ENCODE measurements around the gene SLC25A52. TPM values are rescaled to one million over a fixed set of nuclear protein-coding genes. Genes with fewer than 3 reads are reported as not detected.

SLC25A52 gene
- total RNA-seq, 4 donors from 2014 or later, result not detected

DNA sequence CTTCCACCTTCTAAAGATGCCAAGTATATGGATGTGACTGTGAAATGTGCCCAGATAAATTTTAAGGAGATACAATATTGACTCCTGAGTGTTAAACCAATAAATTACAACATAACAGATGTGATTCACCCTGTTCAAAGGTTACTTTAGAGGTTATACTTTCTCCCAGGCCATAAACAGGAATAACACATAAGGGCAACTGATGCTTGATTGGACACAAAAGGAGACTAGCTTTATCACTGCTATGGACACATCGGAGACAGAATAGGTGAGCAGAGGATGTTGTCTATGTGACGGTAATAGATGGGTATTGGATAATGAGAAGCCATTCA, 31.9 kb upstream of the SLC25A52 start:
- no peak overlapping the region for H3K27ac ChIP-seq
- no peaks in the 10 kb centered on the region for H3K27me3 ChIP-seq
- TF ChIP-seq, protein P1, sequence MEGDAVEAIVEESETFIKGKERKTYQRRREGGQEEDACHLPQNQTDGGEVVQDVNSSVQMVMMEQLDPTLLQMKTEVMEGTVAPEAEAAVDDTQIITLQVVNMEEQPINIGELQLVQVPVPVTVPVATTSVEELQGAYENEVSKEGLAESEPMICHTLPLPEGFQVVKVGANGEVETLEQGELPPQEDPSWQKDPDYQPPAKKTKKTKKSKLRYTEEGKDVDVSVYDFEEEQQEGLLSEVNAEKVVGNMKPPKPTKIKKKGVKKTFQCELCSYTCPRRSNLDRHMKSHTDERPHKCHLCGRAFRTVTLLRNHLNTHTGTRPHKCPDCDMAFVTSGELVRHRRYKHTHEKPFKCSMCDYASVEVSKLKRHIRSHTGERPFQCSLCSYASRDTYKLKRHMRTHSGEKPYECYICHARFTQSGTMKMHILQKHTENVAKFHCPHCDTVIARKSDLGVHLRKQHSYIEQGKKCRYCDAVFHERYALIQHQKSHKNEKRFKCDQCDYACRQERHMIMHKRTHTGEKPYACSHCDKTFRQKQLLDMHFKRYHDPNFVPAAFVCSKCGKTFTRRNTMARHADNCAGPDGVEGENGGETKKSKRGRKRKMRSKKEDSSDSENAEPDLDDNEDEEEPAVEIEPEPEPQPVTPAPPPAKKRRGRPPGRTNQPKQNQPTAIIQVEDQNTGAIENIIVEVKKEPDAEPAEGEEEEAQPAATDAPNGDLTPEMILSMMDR (IDR thresholded peaks at IDR 0.05), result no peak
- no peak for TF ChIP-seq EP300 (IDR thresholded peaks at IDR 0.05)
- no peak for TF ChIP-seq POLR2AphosphoS5 (IDR thresholded peaks at IDR 0.05)
- TF ChIP-seq POLR2A (IDR thresholded peaks at IDR 0.05), result no peak
- no peak overlapping the region for H3K4me3 ChIP-seq
- WGBS, result 86% methylated on average over 2 of the region's 2 CpGs
- no peaks in the 10 kb centered on the region for H3K4me1 ChIP-seq
- no peaks in the 10 kb centered on the region for H3K36me3 ChIP-seq
- no peak for DNase-seq (ENCODE audit: low spot score in 2 of 2)
- no peaks in the 10 kb centered on the region for H3K9me3 ChIP-seq

DNA sequence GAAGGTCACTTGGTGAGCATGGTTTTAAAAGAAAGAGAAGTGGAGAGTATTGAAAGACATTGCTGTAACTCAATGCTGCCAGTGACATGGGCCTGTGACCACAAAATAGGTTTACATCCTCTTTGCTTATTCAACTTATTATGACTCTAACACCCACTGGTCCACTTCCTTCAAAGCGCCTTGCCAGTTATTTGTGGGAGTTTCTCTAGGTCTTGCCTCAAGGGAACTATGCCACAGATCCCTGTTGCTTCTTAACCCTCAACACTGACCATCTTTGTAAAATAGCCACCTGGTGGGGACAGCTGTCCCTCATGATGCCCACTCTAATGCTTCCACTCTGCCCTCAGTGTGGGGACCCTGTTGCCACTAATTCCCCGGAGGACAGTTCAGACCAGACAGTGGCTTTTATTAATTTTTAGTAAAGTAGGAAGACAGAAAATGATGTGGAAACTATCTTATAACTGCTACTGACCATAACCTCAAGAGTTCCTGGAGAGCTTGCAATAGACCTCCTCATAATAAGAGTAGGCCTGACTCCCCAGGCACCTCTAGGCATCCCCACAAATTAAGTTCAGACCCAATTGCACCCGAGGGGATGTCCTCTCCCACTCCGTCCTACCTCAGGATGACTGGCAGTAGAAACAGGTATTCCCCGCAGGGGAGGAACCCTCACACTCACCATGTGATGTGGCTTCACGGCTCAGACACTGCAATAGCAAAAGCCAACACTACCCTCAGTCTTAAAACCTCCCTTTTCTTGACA, 31.3 kb upstream of the SLC25A52 start:
- DNase-seq (ENCODE audit: low spot score in 2 of 2), result no peak
- no peaks in the 10 kb centered on the region for H3K27me3 ChIP-seq
- 78% methylated on average over 6 of the region's 6 CpGs for WGBS
- H3K9me3 ChIP-seq, result no peaks in the 10 kb centered on the region
- H3K4me3 ChIP-seq, result no peak overlapping the region
- no peak for TF ChIP-seq POLR2AphosphoS5 (IDR thresholded peaks at IDR 0.05)
- TF ChIP-seq, protein P1 (IDR thresholded peaks at IDR 0.05), result no peak
- no peak for TF ChIP-seq POLR2A (IDR thresholded peaks at IDR 0.05)
- TF ChIP-seq EP300 (IDR thresholded peaks at IDR 0.05), result no peak
- H3K27ac ChIP-seq, result no peak overlapping the region
- H3K4me1 ChIP-seq, result no peaks in the 10 kb centered on the region
- no peaks in the 10 kb centered on the region for H3K36me3 ChIP-seq

GRCh38 chr18:31789409-31789808, 28.7 kb upstream of the SLC25A52 start:
- Histone ChIP-seq H3K27me3 (no peaks in the 10 kb centered on the region), H3K4me3 (no peak overlapping the region), H3K9me3 (no peaks in the 10 kb centered on the region), H3K36me3 (no peaks in the 10 kb centered on the region), H3K4me1 (no peaks in the 10 kb centered on the region), H3K27ac (no peak overlapping the region)
- TF ChIP-seq, protein P1 (IDR thresholded peaks at IDR 0.05), result no peak
- TF ChIP-seq POLR2AphosphoS5 (IDR thresholded peaks at IDR 0.05) (no peak), POLR2A (IDR thresholded peaks at IDR 0.05) (no peak), EP300 (IDR thresholded peaks at IDR 0.05) (no peak)
- WGBS, result 80% methylated on average over 10 of the region's 10 CpGs
- no peak for DNase-seq (ENCODE audit: low spot score in 2 of 2)

DNA sequence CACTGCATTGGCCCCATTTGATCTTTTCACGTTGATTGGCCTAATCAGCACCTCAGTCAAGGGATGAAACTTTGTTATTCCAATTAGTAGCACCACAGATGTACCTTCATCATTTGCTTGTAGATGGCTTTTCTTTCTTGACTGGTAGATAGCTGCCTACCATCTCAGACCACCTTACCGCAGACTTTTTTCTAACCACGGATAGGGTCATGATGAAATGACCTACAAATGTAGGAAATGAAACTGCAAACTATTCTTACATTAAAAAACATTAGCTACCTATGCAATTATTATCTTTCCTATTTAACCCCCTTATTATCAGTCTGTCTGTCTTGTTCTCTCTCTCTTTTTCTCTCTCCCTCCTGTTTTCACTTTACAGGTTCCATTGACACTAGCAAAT, 22.4 kb upstream of the SLC25A52 start:
- no peaks in the 10 kb centered on the region for H3K36me3 ChIP-seq
- no peak overlapping the region for H3K27ac ChIP-seq
- 86% methylated on average over 3 of the region's 3 CpGs for WGBS
- H3K4me1 ChIP-seq, result no peaks in the 10 kb centered on the region
- no peak for DNase-seq (ENCODE audit: low spot score in 2 of 2)
- H3K4me3 ChIP-seq, result no peak overlapping the region
- H3K27me3 ChIP-seq, result no peaks in the 10 kb centered on the region
- TF ChIP-seq EP300 (IDR thresholded peaks at IDR 0.05) (no peak), POLR2AphosphoS5 (IDR thresholded peaks at IDR 0.05) (no peak), POLR2A (IDR thresholded peaks at IDR 0.05) (no peak)
- TF ChIP-seq, protein P1 (IDR thresholded peaks at IDR 0.05), result no peak
- peaks cover 10% of the 10 kb centered on the region for H3K9me3 ChIP-seq

GRCh38 chr18:31778391-31778950, 17.8 kb upstream of the SLC25A52 start:
- TF ChIP-seq, protein P1 (IDR thresholded peaks at IDR 0.05), result no peak
- TF ChIP-seq POLR2AphosphoS5 (IDR thresholded peaks at IDR 0.05), result no peak
- H3K9me3 ChIP-seq, result peaks cover 10% of the 10 kb centered on the region
- no peaks in the 10 kb centered on the region for H3K36me3 ChIP-seq
- H3K27ac ChIP-seq, result no peak overlapping the region
- H3K4me3 ChIP-seq, result no peak overlapping the region
- H3K4me1 ChIP-seq, result no peaks in the 10 kb centered on the region
- H3K27me3 ChIP-seq, result no peaks in the 10 kb centered on the region
- DNase-seq (ENCODE audit: low spot score in 2 of 2), result no peak

All from suprapubic skin (tissue), 4 donors.